Bronchial epithelial cell (primary cell): ENCODE data around the gene SLC25A25. TPM values are rescaled to one million over a fixed set of nuclear protein-coding genes. Genes with fewer than 3 reads are reported as not detected.

Experiments used
- DNase-seq: peaks from one replicate; pipeline ENCODE4 v3.0.0-alpha.2; 2010; ENCODE audit warnings: low read depth
- FAIRE-seq: peaks from 2 replicates; lab custom pipeline; 2011; peaks lifted over from hg19 to GRCh38; lab: Jason Lieb, UNC
- H3K27me3 ChIP-seq: 2 replicates; pipeline ENCODE4 v1.5.1; 2011; ENCODE audit warnings: low read length; ENCODE audit not compliant: control insufficient read depth, insufficient read depth
- H3K36me3 ChIP-seq: 2 replicates; pipeline ENCODE4 v1.5.1; 2011; ENCODE audit warnings: low read length; ENCODE audit not compliant: control insufficient read depth, insufficient read depth
- H3K4me3 ChIP-seq: 2 replicates; pipeline ENCODE4 v1.5.1; 2011; ENCODE audit warnings: mild to moderate bottlenecking, low read depth, low read length, control low read depth
- total RNA-seq: library from RNA; depleted of rRNA; stranded (reverse); fragments of >200 nt; gene quantifications from 2 replicates; pipeline ENCODE4 v1.2.1, GENCODE V29; 2014
- TF ChIP-seq, protein P1 (sequence below): IDR thresholded peaks from 2 replicates; pipeline ENCODE4 v1.5.1; 2011; ENCODE audit warnings: mild to moderate bottlenecking, moderate library complexity, low read length, control low read depth, inconsistent platforms; ENCODE audit not compliant: insufficient read depth, severe bottlenecking

The SLC25A25 gene
- total RNA-seq, 1 donor from 2014 or later, result 12.6 TPM

DNA sequence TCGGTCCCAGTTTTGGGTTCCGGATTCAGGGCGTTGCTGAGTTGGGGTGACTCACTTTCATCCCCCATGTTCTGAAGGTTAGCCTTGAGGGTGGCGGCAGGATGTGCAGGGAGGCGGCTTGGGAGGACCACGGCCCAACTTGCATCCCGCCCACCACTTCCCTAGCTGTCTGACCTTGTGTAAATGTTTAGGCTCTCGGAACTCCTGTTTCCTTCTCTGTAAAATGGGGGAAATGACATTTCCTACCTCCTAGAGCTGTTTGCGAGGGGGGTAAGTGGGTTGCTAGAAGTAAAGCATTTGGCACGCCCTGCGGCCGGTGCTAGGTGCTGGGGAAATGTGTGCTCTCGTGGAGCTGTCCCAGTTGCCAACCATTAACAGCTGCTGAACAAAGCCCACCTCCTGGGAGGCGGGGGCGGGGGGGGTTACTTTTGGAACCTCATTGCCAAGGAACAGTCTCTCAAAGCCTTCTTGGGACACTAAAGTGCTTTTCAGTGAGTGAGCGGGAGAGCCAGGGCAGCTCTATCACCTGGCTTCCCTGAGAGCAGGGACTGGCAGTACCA lies 32.0 kb downstream of the SLC25A25 start:
- DNase-seq (no peak), FAIRE-seq (no peak)
- TF ChIP-seq, protein P1, sequence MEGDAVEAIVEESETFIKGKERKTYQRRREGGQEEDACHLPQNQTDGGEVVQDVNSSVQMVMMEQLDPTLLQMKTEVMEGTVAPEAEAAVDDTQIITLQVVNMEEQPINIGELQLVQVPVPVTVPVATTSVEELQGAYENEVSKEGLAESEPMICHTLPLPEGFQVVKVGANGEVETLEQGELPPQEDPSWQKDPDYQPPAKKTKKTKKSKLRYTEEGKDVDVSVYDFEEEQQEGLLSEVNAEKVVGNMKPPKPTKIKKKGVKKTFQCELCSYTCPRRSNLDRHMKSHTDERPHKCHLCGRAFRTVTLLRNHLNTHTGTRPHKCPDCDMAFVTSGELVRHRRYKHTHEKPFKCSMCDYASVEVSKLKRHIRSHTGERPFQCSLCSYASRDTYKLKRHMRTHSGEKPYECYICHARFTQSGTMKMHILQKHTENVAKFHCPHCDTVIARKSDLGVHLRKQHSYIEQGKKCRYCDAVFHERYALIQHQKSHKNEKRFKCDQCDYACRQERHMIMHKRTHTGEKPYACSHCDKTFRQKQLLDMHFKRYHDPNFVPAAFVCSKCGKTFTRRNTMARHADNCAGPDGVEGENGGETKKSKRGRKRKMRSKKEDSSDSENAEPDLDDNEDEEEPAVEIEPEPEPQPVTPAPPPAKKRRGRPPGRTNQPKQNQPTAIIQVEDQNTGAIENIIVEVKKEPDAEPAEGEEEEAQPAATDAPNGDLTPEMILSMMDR, result no peak
- Histone ChIP-seq H3K27me3 (no peaks in the 10 kb centered on the region), H3K36me3 (peaks cover 27% of the 10 kb centered on the region), H3K4me3 (no peak overlapping the region)

DNA sequence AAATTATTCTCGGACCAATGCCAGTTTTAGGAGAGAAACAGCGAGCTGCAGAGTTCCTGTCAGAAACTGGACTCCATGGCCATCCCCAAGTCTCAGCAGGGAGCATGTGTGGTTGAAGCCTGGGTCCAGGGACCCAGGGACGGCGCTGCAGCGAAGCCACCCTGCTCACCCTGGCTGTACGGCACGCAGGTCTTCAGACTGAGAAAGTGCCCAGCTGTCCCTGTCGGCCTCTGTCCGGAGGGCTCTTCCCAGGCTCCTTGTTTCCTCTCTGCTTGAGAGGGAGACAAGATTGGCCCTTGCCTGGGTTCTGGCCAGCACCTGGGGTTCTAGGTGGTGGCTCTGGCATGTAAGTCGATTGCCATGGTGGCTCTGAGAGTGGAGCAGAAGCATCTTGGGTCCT lies 32.5 kb downstream of the SLC25A25 start:
- H3K4me3 ChIP-seq, result no peak overlapping the region
- FAIRE-seq, result no peak

DNA sequence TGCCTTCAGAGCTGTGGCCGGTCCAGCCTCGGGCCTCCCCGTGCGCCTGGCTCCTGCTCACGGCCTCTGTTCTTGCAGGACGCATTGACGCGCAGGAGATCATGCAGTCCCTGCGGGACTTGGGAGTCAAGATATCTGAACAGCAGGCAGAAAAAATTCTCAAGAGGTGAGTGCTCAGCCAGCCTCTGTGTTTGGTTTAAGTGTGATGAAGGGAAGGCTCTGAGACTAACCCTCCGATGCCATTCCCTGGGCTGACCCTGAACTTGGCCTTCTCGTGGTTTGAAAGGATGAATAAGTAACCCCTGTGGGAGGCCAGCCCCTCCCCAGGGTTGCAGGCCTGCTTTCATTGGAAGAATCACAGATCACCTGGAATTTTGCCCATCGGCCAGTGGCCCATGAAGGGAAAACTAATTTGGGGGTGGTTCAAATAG lies 33.2 kb downstream of the SLC25A25 start:
- Histone ChIP-seq H3K36me3 (peaks cover 36% of the 10 kb centered on the region), H3K27me3 (no peaks in the 10 kb centered on the region), H3K4me3 (no peak overlapping the region)
- TF ChIP-seq, protein P1, result no peak
- FAIRE-seq, result no peak
- no peak for DNase-seq

More for the DNA sequence above, 32.5 kb downstream of the SLC25A25 start:
- H3K36me3 ChIP-seq, result peaks cover 29% of the 10 kb centered on the region
- H3K27me3 ChIP-seq, result no peaks in the 10 kb centered on the region
- TF ChIP-seq, protein P1, result no peak
- DNase-seq, result no peak

DNA sequence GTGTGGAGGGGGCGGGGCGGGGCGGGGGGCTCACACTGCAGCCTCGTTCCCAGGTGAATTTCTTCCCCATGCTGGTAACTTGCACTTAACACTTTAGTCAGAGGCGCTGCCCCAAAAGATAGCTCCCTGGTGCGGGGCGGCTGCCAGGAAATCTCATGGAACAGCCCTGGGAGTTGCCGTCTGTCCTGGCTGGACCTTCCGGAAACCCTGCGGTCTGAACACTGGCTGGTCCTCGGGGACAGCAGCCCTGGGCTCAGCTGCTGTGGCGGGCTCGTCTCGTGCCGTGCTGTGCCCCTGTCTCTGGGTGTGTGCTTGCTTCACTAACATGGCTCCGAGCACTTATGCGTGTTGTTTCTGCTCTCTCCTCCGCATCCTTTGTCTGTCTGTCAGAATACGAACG lies 33.7 kb downstream of the SLC25A25 start:
- Histone ChIP-seq H3K4me3 (no peak overlapping the region), H3K36me3 (peaks cover 40% of the 10 kb centered on the region), H3K27me3 (no peaks in the 10 kb centered on the region)
- FAIRE-seq (no peak), DNase-seq (no peak)
- TF ChIP-seq, protein P1, result no peak

DNA sequence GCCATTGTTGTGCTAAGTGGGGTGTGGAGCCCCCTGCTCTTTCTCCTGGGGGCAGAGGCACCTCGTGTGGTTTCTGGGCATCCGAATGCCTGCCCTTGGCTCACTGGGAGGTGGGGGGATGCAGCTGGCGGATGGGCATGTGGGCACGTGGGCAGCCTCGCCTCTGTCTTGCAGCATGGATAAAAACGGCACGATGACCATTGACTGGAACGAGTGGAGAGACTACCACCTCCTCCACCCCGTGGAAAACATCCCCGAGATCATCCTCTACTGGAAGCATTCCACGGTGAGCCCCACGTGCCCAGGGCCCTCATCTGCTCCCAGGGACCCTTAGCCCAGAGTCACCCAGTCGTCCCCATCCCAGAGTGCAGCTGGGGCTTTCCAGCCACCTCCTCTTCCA lies 34.2 kb downstream of the SLC25A25 start:
- no peak for DNase-seq
- TF ChIP-seq, protein P1, result no peak
- peaks cover 45% of the 10 kb centered on the region for H3K36me3 ChIP-seq
- no peak overlapping the region for H3K4me3 ChIP-seq
- no peaks in the 10 kb centered on the region for H3K27me3 ChIP-seq
- no peak for FAIRE-seq
